Activated CD8-positive, alpha-beta memory T cell treated with anti-CD3 and anti-CD28 coated beads, Interleukin-2, amount 50 U/mL, for 1 hour (primary cell): Measurements from ENCODE around the gene CCDC158.

ENCODE experiments used
- DNase-seq: peaks from one replicate; pipeline ENCODE4 v3.0.0-alpha.2; 2020; ENCODE audit errors: extremely low read depth

Gene CCDC158

DNA sequence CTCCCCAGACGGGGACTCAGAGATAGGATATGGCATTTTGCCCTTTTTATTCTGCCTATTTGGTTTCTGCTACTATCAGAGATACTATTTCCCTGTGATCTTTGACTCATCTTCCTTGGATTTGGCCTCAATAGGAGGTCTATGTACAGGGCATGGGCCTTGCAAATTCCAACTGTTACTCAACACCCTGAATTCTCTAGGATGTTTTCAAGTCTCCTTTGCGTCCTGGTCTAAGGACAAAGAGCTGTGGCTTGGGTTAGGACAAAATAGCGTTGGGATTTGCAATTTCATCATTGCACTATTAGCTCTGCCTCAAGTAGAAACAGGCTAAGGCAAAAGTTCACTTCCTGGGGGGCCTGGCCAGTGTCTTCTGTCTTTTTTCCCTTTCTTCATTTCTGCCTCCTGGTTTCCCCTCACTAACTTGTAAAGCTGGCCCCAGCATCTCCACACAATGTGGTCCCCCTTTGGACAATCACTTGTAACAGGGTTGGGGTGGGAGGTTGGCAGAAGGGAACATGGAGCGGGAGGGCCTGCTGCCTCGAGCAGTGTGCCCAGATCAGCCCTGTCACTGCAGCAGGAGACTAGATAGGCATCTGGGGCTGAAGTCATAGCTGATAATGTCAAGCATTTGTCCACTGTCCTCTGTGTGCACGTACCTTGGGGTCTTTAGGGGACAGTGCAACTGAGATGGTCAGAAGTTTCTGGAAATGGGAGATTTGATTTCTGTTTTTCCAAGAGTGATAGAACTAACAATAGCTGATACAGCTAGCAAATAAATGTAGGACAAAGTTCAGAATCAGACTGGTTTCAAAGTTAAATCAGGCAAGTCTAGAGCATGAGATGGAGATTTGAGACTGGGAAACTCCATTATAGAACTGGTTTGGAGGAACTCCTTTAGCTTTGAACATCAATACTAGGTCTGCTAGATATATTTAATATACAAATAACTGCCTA lies 140.2 kb downstream of the CCDC158 start:
- DNase-seq = no peak

DNA sequence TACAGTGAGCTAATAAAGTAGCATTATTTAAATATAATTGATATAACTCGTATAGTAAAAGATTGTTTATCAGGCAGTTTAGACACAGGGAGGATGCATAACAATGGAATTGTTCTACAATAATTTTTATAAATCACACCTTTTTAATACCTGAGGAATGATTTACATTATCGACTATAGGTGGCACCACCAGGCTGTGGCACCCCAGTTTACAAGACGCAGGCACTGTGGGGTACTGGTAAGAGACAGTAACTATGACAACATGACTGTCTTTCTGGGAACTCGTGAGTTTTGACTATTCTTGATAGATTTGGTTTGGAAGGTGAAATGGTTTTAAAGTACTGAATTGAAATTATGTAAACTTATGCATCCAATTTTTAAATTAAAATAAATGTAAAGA lies 141.5 kb downstream of the CCDC158 start:
- no peak for DNase-seq

DNA sequence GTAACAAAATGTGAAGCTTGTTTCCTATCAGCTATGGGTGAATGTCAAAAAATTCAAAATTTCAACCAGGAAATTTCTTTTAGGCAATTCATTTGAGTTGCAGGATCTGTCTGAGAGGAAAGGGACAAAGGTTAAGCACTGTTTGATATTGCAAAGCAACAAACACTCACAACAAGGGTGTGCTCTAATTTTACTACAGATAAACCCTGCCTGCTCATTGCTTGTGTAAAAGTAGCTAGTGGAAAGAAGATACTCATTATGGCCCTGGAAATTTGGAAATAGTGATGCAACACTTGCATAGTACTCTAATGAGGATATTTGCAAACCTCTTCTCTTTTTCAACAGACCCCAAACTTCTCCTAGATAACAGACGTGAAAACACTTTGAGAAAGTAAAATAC lies 142.4 kb downstream of the CCDC158 start:
- no peak for DNase-seq

DNA sequence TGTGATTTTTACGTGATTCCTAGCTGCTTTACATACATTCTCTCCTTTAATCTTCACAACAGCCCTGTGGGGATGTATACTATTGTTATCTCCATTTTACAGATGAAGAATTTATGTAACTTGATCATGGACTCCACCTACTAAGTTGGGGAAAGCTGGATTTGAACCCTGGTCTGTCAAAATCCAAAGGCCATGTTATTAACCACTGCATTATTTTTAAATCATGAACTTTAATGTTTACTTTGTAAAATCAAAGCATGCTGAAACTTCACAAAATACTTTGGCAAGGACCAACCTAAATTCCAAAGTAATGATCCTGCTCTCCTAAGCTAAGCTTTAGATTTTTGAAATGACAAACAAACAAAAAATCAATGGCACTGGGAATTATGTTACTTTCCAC lies 143.3 kb downstream of the CCDC158 start:
- no peak for DNase-seq

DNA sequence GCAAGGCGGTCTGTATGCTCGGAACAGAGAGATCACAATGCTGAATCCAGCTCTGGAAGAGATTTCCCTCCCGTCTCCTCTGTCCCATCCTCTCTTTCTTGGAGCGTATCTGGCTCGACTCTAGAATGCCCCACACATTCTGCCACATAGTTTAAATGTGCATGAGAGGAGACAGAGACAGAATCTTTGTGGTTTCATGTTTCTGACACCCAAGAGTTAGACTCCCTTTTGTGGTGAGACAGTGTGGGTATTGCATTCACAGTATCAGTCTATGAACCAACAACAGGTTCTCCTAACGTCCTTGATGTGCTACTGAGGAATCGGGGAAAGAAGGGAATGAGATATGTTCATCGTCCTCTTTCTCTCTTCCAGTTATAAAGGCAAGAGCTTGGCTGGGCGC lies 144.1 kb downstream of the CCDC158 start:
- DNase-seq = no peak

DNA sequence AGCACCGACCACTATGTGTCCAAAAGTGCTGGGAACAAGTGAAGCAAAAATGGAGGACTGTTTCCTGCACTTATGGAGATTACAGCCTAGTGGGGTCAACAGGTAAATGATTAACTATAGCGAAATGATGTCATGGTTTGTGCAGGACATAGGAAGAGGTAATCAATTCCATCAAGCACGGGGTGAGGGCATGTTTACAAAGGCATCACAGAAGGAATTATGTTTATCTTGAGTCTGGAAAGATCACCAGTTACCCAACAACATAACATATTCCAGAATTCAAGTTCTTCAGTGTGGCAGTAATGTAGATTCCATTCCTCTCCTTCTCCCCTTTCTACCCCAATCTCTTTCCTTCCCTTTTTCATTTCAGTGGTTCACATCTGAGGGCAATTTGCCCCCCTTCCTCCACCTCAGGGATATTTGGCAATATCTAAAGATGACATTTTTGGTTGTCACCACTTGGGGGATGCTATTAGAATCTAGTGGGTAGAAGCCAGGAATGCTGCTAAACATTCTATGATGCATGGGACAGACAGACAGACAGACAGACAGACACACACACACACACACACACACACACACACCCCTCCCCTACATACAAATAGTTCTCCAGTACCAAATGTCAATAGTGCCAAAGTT lies 145.3 kb downstream of the CCDC158 start:
- DNase-seq = no peak

DNA sequence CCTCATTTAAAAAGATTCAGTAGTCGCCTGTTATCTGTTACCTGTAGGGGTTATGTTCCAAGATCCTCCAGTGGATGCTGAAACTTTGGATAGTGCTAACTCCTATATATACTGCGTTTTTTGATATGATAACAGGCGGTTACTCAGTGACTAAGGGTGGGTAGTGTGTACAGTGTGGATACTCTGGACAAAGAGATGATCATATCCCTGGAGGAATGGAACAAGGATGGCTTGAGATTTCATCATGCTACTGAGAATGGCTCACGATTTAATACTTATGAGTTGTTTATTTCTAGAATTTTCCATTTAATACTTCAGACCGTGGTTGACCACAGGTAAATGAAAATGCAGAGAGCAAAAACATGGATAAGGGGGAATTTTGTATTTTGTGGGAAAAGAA lies 147.9 kb downstream of the CCDC158 start:
- no peak for DNase-seq

DNA sequence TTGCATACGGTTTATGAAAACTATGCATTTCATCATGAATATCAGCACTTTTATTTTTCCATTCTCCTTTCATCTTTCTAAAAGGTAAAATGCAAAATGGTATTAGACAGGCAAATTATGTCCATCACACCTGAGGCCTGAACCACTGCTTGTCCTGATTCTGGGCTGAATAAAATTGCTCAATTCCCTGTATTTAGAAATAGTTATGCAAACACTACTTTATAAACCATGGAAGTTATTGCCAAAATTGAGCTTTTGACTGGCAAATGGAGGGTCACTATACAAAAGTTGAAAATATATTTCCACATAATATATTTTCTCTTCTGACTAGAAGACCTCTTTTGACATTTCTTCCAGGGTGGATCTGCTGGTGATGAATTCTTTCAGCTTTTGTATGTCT lies 148.4 kb downstream of the CCDC158 start:
- no peak for DNase-seq

DNA sequence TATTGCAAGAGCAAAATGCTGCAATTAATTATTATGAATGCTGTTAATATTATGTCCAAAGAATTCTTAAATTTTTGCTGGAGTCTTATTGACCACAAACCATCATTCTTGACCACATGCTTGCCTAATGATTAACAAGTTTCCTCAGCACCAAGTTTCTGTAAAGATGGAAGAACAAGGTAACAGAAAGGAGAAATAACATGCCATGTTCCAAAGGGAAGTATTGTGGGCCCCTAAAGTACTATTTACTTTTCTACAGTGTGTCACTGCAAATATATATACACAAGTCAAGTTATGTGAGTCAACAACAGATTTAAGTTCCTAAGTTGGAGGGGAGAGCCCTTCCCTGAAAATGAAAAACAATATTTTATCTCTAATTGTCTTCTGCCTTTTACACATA lies 148.9 kb downstream of the CCDC158 start:
- DNase-seq = no peak

DNA sequence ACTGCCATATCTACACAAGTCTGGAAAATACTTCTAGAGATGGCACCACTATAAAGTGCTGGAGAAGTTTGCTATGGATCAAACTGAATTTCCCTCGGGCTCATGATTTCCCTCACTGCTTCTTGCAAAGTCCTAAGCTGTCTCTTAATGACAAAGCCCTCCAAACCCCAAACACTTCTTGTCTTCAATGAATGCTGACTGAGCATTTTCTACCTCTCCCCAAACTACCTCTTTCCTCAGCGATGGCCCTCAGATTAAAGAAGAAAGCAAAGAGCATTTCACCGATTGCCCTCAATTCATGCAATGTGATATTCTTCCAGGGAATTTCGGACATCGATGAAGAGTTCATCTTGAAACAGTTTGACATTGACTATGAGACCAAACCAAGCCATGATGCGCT lies 149.7 kb downstream of the CCDC158 start:
- DNase-seq = no peak

DNA sequence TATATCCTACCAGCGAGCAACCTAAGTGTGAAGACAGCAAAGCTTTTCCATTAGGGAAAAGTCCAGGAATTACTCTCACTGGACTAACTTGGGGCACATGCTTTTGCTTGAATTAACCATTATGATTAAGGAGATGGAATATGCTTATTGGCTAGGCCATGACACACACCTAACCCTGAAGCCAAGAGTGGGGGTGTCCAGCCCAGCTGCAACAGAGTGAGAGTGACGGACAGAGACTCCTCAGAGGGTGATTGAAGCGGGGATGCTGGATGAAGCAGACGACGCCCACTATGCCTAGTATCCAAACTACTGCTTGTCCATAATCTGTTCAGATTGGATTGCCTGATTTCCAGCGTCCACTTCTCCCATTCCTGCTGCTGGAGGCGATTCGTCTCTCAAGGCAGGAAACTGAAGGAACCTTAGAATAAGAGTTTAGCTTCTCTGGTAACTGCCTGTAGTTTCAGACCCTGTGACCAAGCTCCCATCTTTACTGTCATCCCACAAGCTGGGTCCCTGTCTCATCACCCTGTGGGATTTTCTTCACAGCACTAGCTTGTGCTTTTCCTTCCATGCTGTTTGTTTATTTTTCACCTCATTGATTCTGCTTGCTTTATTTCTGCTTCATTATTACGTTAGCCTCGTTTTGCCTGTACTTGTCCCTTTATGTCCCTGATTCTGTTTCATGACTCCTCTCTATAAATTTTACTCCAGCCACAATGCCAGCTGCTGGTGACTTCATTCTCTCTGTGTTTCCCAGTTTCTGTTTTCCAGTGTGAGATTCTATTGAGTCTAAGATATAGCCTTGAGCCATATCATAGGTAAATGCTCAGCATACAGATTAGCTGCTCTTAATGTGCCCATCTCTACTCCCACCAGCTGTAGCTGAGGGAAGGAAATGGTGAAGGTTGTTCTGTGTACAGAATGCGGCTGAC lies 150.4 kb downstream of the CCDC158 start:
- DNase-seq = no peak

DNA sequence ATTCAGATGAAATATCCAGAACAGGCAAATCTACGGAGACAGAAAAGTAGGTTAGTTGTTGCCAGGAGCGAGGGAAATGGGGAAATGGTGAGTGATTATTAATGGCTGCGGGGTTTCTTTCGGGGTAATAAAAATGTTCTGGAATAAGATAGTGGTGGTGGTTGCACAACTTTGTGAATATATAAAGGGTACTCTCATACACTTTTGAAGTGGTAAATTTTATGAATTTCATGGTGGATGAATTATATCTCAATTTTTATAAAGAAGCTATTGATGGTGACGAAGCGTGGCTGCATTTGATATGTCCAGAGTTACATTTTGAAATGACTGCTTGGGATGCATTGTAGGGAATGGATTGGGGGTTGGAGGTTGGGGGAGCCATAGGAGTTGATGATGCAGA lies 153.1 kb downstream of the CCDC158 start:
- no peak for DNase-seq

DNA sequence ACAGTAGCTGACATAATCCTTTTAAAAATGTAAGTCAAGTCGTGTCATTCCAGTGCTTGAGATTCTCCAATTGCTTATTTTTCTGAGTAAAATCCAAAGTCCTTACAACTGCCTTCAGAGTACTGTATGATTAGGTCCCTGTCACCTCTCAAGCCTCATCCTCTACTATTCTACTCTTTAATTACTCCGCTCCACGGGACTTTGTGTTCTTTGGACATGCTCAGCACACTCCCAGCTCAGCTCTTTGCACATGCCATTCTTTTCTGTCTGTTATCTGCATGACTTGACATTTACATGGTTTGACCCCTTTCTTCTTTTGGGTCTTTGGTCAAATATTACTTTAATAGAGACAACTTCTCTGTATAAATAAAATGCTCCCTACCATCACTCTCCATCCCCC lies 154.3 kb downstream of the CCDC158 start:
- DNase-seq = no peak

DNA sequence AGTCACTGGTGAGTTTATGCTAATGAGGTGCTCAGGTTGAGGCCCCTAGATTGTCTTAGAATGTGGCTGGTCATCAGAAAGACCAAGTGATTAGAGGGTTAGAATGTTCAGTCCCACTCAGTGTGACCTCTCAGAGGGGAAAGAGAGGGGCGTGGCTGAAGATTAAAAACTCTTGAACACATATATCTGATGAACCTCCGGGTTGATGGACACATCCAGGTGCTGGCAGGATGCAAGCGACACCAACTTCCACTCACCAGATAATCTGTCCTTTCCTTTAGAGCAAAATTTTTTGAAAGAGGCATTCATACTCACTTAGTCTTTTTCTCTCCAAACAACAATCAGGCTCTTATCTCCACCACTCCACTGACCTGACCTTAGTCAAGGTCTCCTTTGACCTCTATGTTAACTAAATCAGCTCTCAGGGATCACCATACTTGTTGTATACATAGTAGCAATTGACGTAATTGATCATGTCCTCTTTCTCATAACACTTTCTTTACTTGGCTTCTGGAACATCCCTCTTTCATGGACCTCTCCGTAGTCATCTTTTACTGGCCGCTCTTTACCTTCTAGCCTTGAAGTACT lies 155.2 kb downstream of the CCDC158 start:
- no peak for DNase-seq
